SK-N-SH (cell line): ENCODE measurements around the gene UPF2. TPM values are rescaled to one million over a fixed set of nuclear protein-coding genes. Genes with fewer than 3 reads are reported as not detected.
A peak's percentile ranks its signal among the peaks of the same experiment; 100 is the strongest.

Experiments used
- CTCF ChIA-PET: fragments of 300-600, 350-600 bp; formaldehyde crosslinking; extraction: SDS; loops from one replicate; lab custom pipeline; 2021; lab: Yijun Ruan, JAX
- POLR2A ChIA-PET: fragments of 350-600 bp; sonication (Branson Sonifier 250); formaldehyde crosslinking; extraction: SDS; loops from one replicate; lab custom pipeline; 2020; ENCODE audit warnings: antibody characterized with exemption, inconsistent platforms; lab: Yijun Ruan, JAX
- DNase-seq: peaks from one replicate; pipeline ENCODE4 v3.0.0; 2012
- H2AFZ ChIP-seq: fragments of 200-600 bp; sonication (generic); 2 replicates; pipeline ENCODE4 v1.8.1; 2016; ENCODE audit warnings: antibody characterized with exemption, mild to moderate bottlenecking, low read depth
- H3F3A ChIP-seq: fragments of 200-600 bp; sonication (generic); replicated peaks from 2 replicates; pipeline ENCODE3; 2016; ENCODE audit warnings: antibody characterized with exemption, mild to moderate bottlenecking; ENCODE audit not compliant: insufficient read depth
- H3K27ac ChIP-seq, 2 experiments: fragments of 200-500 bp in 1 of 2; fragments of 200-600 bp in 1 of 2; sonication (Bioruptor generic) in 1 of 2; sonication (generic), shearing (Covaris generic) in 1 of 2; 2 replicates each; pipeline versions ENCODE4 v1.5.1 to v1.6.1; 2014 to 2016; ENCODE audit warnings: low read depth in 2 of 2, inconsistent platforms in 1 of 2, low read length in 1 of 2, mild to moderate bottlenecking in 1 of 2, mixed read lengths in 1 of 2
- H3K27me3 ChIP-seq: fragments of 200-600 bp; sonication (generic), shearing (Covaris generic); 2 replicates; pipeline ENCODE4 v1.6.1; 2016; ENCODE audit warnings: mixed run types; ENCODE audit not compliant: insufficient read depth
- H3K36me3 ChIP-seq, 2 experiments: fragments of 200-500 bp in 1 of 2; fragments of 200-600 bp in 1 of 2; sonication (Bioruptor generic) in 1 of 2; sonication (generic) in 1 of 2; replicated peaks in 1 of 2; 2 replicates each; pipeline versions ENCODE3 to v1.5.1; 2014 to 2016; ENCODE audit warnings: low read length in 1 of 2, mild to moderate bottlenecking in 1 of 2; ENCODE audit not compliant: insufficient read depth in 2 of 2, control insufficient read depth in 1 of 2
- H3K4me1 ChIP-seq, 2 experiments: fragments of 200-500 bp in 1 of 2; fragments of 200-600 bp in 1 of 2; sonication (Bioruptor generic) in 1 of 2; sonication (generic), shearing (Covaris generic) in 1 of 2; 2 replicates each; pipeline versions ENCODE4 v1.5.1 to v1.6.1; 2014 to 2016; ENCODE audit warnings: low read depth in 1 of 2, low read length in 1 of 2, mixed run types in 1 of 2; ENCODE audit not compliant: insufficient read depth in 2 of 2, control insufficient read depth in 1 of 2
- H3K4me2 ChIP-seq: fragments of 200-600 bp; sonication (generic), shearing (Covaris generic); 2 replicates; pipeline ENCODE4 v1.6.1; 2017; ENCODE audit warnings: mixed run types
- H3K4me3 ChIP-seq, 2 experiments: fragments of 200-500 bp in 1 of 2; fragments of 200-600 bp in 1 of 2; sonication (Bioruptor generic) in 1 of 2; sonication (generic), shearing (Covaris generic) in 1 of 2; 2 replicates each; pipeline versions ENCODE4 v1.5.1 to v1.8.1; 2014 to 2016; ENCODE audit warnings: low read depth in 2 of 2, inconsistent platforms in 1 of 2, low read length in 1 of 2, mild to moderate bottlenecking in 1 of 2, mixed read lengths in 1 of 2, moderate library complexity in 1 of 2
- H3K79me2 ChIP-seq: fragments of 200-600 bp; sonication (generic); 2 replicates; pipeline ENCODE4 v1.8.1; 2017; ENCODE audit warnings: mild to moderate bottlenecking; ENCODE audit not compliant: insufficient read depth
- H3K9ac ChIP-seq: fragments of 200-600 bp; sonication (generic); 2 replicates; pipeline ENCODE4 v1.6.1; 2017; ENCODE audit warnings: mixed run types
- H3K9me2 ChIP-seq: fragments of 200-600 bp; sonication (generic); 2 replicates; pipeline ENCODE4 v1.6.1; 2017; ENCODE audit warnings: mixed run types
- H3K9me3 ChIP-seq: fragments of 200-600 bp; sonication (generic); 2 replicates; pipeline ENCODE4 v1.6.1; 2017; ENCODE audit warnings: mixed run types, mild to moderate bottlenecking, moderate library complexity
- H4K20me1 ChIP-seq: fragments of 200-600 bp; sonication (generic); 2 replicates; pipeline ENCODE4 v1.6.1; 2017; ENCODE audit warnings: mild to moderate bottlenecking, mixed run types; ENCODE audit not compliant: insufficient read depth
- EP300 ChIP-seq, 2 experiments: IDR thresholded peaks; 2 replicates each; pipeline versions ENCODE4 v1.4.0 to v1.6.1; 2012; ENCODE audit warnings: borderline replicate concordance in 1 of 2, low read depth in 1 of 2, low read length in 1 of 2
- EZH2phosphoT487 ChIP-seq: fragments of 200-600 bp; sonication (generic); IDR thresholded peaks from 2 replicates; pipeline ENCODE4 v1.6.1; 2017; ENCODE audit warnings: low read depth, mixed run types, mild to moderate bottlenecking, antibody characterized with exemption, moderate library complexity, borderline replicate concordance
- JUND ChIP-seq: IDR thresholded peaks from 2 replicates; pipeline ENCODE4 v1.4.0; 2012
- MEF2A ChIP-seq: IDR thresholded peaks from 2 replicates; pipeline ENCODE4 v1.4.0; 2012; ENCODE audit warnings: low read depth, borderline replicate concordance
- MXI1 ChIP-seq: IDR thresholded peaks from 2 replicates; pipeline ENCODE4 v1.6.1; 2012; ENCODE audit warnings: mild to moderate bottlenecking, low read depth, low read length, improper control_type of control experiment
- NFIC ChIP-seq: IDR thresholded peaks from 2 replicates; pipeline ENCODE4 v1.4.0; 2012; ENCODE audit warnings: borderline replicate concordance
- POLR2AphosphoS5 ChIP-seq: IDR thresholded peaks from 2 replicates; pipeline ENCODE4 v1.6.1; 2012; ENCODE audit warnings: low read depth, low read length
- RXRA ChIP-seq: IDR thresholded peaks from 2 replicates; pipeline ENCODE4 v1.4.0; 2012; ENCODE audit warnings: low read depth, mild to moderate bottlenecking, borderline replicate concordance
- TAF1 ChIP-seq: IDR thresholded peaks from 2 replicates; pipeline ENCODE4 v1.6.1; 2012; ENCODE audit warnings: low read depth, mild to moderate bottlenecking, low read length, moderate library complexity, borderline replicate concordance
- TCF12 ChIP-seq: IDR thresholded peaks from 2 replicates; pipeline ENCODE4 v1.4.0; 2012
- WGBS: methylation state at CpG from one replicate; pipeline ENCODE4 v1.1.6; 2017; ENCODE audit warnings: low lambda C conversion rate; 5-methylcytosine and 5-hydroxymethylcytosine counted together
- polyA plus RNA-seq, 3 experiments: library from polyadenylated mRNA; depleted of rRNA; stranded (reverse); fragments of >200 nt; gene quantifications; 2 replicates each; pipeline ENCODE4 v1.2.3, GENCODE V29; 2012
- TF ChIP-seq, protein P1 (sequence below): IDR thresholded peaks from 2 replicates; pipeline ENCODE4 v1.4.0; 2012; ENCODE audit warnings: low read depth
- TF ChIP-seq, protein P2 (sequence below): fragments of 150-350 bp; IDR thresholded peaks from 2 replicates; pipeline ENCODE4 v1.6.1; 2017; ENCODE audit warnings: antibody characterized with exemption, low read length, low read depth, borderline replicate concordance
- TF ChIP-seq, protein P3 (sequence below): IDR thresholded peaks from 2 replicates; pipeline ENCODE4 v1.4.0; 2012; ENCODE audit warnings: low read depth, borderline replicate concordance

The UPF2 gene
- polyA plus RNA-seq, 1 of the 3 experiments (the other 2 are of a cell fraction): 4.7 TPM

DNA sequence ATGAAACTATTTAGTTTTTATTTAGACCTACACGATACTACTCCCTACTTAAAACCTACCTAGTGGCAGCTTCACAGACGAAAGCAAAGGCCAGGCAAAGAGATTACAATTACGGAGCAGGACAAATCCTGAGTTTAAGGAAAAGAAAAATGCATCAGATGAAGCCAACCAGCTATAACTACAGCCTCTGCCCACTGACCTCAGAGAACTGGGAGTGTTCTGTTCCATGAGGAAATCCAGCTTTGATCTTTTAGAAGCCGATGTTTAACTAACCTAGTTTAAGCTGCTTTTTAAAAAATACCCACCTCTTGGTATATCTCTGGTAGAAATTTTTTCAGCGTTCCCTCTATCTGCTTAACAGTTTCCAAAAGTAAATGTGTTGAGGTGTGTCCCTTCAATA, 3.0 kb upstream of the UPF2 start:
- WGBS: 85% methylated on average over 5 of the region's 5 CpGs
- peak overlapping the region; percentile 20; the same call in 1 of the 2 replicates for H2AFZ ChIP-seq
- ChIA-PET POLR2A (no interaction called here), CTCF (interaction anchor here (1.0 kb wide), 1 partner anchor 84 kb away, joined by 3 read pairs; no protein-coding TSS in a partner anchor)
- no peaks in the 10 kb centered on the region for H3K9me3 ChIP-seq
- no peaks in the 10 kb centered on the region for H3F3A ChIP-seq
- H3K4me3 ChIP-seq: no peak overlapping the region
- H3K36me3 ChIP-seq: no peaks in the 10 kb centered on the region
- H3K27ac ChIP-seq: no peak overlapping the region
- H3K27me3 ChIP-seq: no peaks in the 10 kb centered on the region
- H4K20me1 ChIP-seq: peaks cover 1% of the 10 kb centered on the region; the same call in 1 of the 2 replicates
- peaks cover 20% of the 10 kb centered on the region for H3K79me2 ChIP-seq
- peaks cover 8 to 11% of the 10 kb centered on the region in 2 experiments; a peak in 3 of 4 replicates for H3K4me1 ChIP-seq
- H3K4me2 ChIP-seq: no peak overlapping the region
- no peak for DNase-seq
- H3K9me2 ChIP-seq: no peaks in the 10 kb centered on the region
- TF ChIP-seq TAF1 (no peak), RXRA (no peak), EP300 (IDR thresholded peaks at IDR 0.05; ENCODE audit: borderline replicate concordance in 1 of 2, low read depth in 1 of 2, low read length in 1 of 2) (no peak), POLR2AphosphoS5 (no peak), NFIC (no peak), TCF12 (no peak), MEF2A (no peak)
- TF ChIP-seq, protein P1, sequence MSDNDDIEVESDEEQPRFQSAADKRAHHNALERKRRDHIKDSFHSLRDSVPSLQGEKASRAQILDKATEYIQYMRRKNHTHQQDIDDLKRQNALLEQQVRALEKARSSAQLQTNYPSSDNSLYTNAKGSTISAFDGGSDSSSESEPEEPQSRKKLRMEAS: no peak
- TF ChIP-seq, protein P2, sequence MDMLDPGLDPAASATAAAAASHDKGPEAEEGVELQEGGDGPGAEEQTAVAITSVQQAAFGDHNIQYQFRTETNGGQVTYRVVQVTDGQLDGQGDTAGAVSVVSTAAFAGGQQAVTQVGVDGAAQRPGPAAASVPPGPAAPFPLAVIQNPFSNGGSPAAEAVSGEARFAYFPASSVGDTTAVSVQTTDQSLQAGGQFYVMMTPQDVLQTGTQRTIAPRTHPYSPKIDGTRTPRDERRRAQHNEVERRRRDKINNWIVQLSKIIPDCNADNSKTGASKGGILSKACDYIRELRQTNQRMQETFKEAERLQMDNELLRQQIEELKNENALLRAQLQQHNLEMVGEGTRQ: no peak
- TF ChIP-seq, protein P3, sequence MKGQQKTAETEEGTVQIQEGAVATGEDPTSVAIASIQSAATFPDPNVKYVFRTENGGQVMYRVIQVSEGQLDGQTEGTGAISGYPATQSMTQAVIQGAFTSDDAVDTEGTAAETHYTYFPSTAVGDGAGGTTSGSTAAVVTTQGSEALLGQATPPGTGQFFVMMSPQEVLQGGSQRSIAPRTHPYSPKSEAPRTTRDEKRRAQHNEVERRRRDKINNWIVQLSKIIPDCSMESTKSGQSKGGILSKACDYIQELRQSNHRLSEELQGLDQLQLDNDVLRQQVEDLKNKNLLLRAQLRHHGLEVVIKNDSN: no peak
- no peak overlapping the region for H3K9ac ChIP-seq

DNA sequence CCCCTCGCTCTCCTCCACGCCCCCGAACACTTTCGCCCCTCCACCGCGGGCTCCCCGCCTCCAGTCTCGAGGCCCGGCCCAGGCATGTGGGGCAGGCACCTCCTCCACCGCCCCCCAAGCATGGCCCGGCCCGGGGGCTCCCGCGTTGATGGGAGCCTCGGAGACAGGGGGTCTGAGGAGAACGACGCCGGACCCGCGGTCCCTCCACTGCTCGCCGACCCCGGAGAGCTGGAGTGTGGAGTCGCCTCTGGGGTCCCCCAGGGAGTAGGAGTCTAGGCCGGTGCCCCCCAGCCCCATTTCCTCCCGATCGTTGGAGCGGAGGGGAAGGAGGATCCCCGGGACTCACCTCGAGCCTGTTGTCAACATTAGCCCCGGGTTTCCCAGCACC, 206 bp downstream of the UPF2 start:
- ChIA-PET POLR2A (interaction anchor here (0.6 to 1.6 kb wide), 4 partner anchors 11 to 57 kb away, joined by 3 to 13 read pairs (median 3); partner anchors contain the start of gene DHTKD1), CTCF (interaction anchor here (1.4 to 1.5 kb wide), 2 partner anchors 56 to 87 kb away, joined by 3 to 5 read pairs; no protein-coding TSS in a partner anchor)
- TF ChIP-seq POLR2AphosphoS5: 0 out of 2 replicates have a peak, but pooled peaks have one; percentile 25
- no peak for TF ChIP-seq EZH2phosphoT487
- TF ChIP-seq, protein P1: peak; percentile 11; the same call in 1 of the 2 replicates
- TF ChIP-seq JUND: no peak
- TF ChIP-seq MXI1: peak; percentile 64; the same call in 1 of the 2 replicates
- Histone ChIP-seq H3K4me3 (peak overlapping the region; percentile 89 to 95), H3K4me2 (peak overlapping the region; percentile 87), H4K20me1 (peaks cover 5% of the 10 kb centered on the region; the same call in 1 of the 2 replicates), H3K9ac (peak overlapping the region; percentile 100), H3K27ac (peak overlapping the region; percentile 98 to 99), H3K36me3 (peaks cover 0 to 2% of the 10 kb centered on the region in 2 experiments), H3K79me2 (peaks cover 52% of the 10 kb centered on the region), H3K9me2 (no peaks in the 10 kb centered on the region), H2AFZ (peak overlapping the region; percentile 78; the same call in 1 of the 2 replicates), H3F3A (no peaks in the 10 kb centered on the region), H3K4me1 (peaks cover 10 to 11% of the 10 kb centered on the region in 2 experiments; a peak in 3 of 4 replicates), H3K9me3 (no peaks in the 10 kb centered on the region), H3K27me3 (no peaks in the 10 kb centered on the region)
- 1% methylated on average over 22 of the region's 31 CpGs for WGBS
- DNase-seq: no peak
